HL-60 (cell line): Measurements from ENCODE around the gene RUBCN.

Source experiments
- CTCF ChIP-seq: IDR thresholded peaks from one replicate; pipeline ENCODE4 v1.5.1; 2011; ENCODE audit warnings: low read length, control low read depth, inconsistent platforms; ENCODE audit not compliant: insufficient read depth
- SPI1 ChIP-seq: IDR thresholded peaks from 2 replicates; pipeline ENCODE4 v1.6.1; 2012; ENCODE audit warnings: low read depth, mild to moderate bottlenecking, borderline replicate concordance

- no peak for TF ChIP-seq CTCF
- no peak for TF ChIP-seq SPI1
Measured at GRCh38 chr3:197775317-197775716, 38.6 kb upstream of the RUBCN start.
